Measurements from ENCODE around the gene DCLRE1C.
A peak's percentile ranks its signal among the peaks of the same experiment; 100 is the strongest.

DCLRE1C gene

DNA sequence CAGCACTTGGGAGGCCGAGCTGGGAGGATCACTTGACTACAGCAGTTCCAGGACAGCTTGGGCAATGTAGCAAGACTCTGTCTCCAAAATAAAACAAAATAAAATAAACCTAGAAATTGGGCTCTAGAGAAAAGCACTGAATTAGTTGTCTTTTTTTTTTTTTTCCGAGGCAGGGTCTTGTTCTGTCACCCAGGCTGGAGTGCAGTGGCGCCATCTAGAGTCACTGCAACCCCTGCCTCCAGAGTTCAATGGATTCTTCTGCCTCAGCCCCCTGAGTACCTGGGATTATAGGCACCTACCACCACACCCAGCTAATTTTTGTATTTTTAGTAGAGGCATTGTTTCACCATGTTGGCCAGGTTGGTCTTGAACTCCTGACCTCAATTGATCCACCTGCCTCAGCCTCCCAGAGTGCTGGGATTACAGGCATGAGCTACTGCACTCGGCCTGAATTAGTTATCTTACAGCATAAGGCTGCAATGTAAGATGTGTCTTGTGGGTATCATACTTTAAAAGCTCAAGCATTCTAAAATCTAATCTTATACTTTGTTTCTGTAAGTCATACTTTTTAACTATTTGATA is 18.1 kb upstream of the DCLRE1C start:
- Histone ChIP-seq H3K27ac (ENCODE audit: low read depth, low read length, severe bottlenecking) (no peak overlapping the region), H3K4me1 (ENCODE audit: control insufficient read depth, insufficient read depth, low read length, poor library complexity, severe bottlenecking) (no peaks in the 10 kb centered on the region), H3K4me3 (ENCODE audit: extremely low read depth, insufficient read depth, low read length, poor library complexity, severe bottlenecking) (no peak overlapping the region), H3K36me3 (ENCODE audit: control insufficient read depth, insufficient read depth, low read length) (no peaks in the 10 kb centered on the region), H3K9me3 (ENCODE audit: control insufficient read depth, low read length) (no peaks in the 10 kb centered on the region)
- WGBS, 2 experiments (ENCODE audit: insufficient coverage in 2 of 2) = 20 to 100% methylated on average over 1 of the region's 4 CpGs

DNA sequence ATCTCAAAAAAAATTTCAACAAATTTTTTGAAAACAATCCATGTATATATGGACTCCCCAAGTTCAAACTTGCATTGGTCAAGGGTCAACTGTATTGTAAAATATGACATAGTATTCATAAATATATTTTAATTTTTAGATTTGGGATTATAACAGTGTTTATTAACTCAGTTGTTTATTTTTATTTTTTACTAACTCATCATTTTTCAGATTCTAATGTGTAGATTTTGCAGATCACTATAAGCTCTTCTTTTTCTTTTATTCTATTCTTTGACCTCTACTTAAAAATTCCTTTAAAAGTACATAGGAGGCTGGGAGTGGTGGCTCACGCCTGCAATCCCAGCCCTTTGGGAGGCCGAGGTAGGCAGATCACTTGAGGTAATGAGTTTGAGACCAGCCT is 14.0 kb upstream of the DCLRE1C start:
- no peaks in the 10 kb centered on the region for H3K36me3 ChIP-seq (ENCODE audit: control insufficient read depth, insufficient read depth, low read length)
- 100% methylated on average over 1 of the region's 2 CpGs for WGBS, 2 experiments (ENCODE audit: insufficient coverage in 2 of 2)
- no peaks in the 10 kb centered on the region for H3K4me1 ChIP-seq (ENCODE audit: control insufficient read depth, insufficient read depth, low read length, poor library complexity, severe bottlenecking)
- no peak overlapping the region for H3K27ac ChIP-seq (ENCODE audit: low read depth, low read length, severe bottlenecking)
- no peak overlapping the region for H3K4me3 ChIP-seq (ENCODE audit: extremely low read depth, insufficient read depth, low read length, poor library complexity, severe bottlenecking)
- no peaks in the 10 kb centered on the region for H3K9me3 ChIP-seq (ENCODE audit: control insufficient read depth, low read length)

DNA sequence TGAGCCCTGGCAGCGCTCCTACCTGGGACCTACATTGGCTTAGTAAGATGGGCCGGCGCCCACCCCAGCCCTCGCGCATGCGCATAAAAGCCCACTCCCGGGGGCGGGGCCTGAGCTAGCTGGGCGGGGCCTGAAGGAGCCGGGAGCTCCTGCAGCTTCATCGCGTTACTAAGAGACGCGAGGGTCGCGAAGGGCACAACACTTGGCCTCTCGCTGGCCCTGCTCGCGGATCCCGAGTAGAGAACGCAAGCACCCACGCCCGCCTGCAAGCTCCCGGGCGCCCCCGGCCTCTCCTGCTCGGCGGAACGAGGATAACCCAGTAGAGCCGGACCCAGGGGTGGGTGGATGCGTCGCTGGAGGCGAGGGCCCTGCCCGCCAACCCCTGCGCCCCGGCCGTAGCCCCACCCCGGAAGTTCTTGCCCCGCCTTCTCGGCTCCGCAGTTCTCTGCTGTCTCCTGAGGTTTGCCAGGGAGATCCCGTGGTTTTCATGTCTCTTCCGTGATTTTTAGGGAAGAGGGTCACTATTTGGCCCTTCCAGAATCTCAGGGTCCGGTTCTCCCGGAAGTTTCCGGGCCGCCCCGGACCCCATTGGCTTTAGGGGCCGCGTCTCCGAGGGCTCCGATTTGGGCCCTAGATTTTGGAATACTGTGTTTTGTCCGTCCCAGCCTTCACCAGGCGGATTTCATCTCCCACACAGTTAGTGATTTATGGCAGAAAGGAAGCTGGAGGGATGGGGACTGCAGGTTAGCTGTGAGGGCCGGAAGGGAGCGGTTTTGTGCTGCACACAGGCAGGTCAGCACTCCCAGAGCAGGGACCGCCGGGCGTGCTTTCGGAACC is 5.5 kb upstream of the DCLRE1C start, which contains the start of gene MEIG1:
Gene MEIG1 (plus strand): TSS at position 168 of the 837 bp plus-strand sequence. CDS start 7,081 bp downstream, outside the sequence.
- Histone ChIP-seq H3K9me3 (ENCODE audit: control insufficient read depth, low read length) (no peaks in the 10 kb centered on the region), H3K27ac (ENCODE audit: low read depth, low read length, severe bottlenecking) (peak within 1 kb of the TSS; percentile 98), H3K36me3 (ENCODE audit: control insufficient read depth, insufficient read depth, low read length) (no peaks in the 10 kb centered on the region), H3K4me1 (ENCODE audit: control insufficient read depth, insufficient read depth, low read length, poor library complexity, severe bottlenecking) (no peaks in the 10 kb centered on the region), H3K4me3 (ENCODE audit: extremely low read depth, insufficient read depth, low read length, poor library complexity, severe bottlenecking) (peak within 1 kb of the TSS; percentile 66)
- WGBS, 2 experiments (ENCODE audit: insufficient coverage in 2 of 2) = 0 to 1% methylated on average over 53 to 58 of the region's 60 CpGs

DNA sequence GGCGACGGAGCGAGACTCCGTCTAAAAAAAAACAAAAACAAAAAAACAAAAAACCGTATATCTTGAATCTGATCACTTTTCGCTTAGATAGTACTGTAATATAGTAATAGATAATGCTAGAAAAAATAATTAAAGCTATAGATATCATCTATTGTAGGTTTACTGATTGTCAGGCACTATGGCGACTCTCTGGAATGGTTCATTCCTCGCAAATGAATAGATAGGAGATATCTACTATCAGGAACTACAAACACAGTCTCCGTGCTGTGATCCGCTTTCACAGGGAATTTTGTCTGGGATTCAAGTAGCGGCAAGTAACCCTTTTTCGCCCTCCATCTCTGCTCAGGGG is 5.0 kb upstream of the DCLRE1C start:
- Histone ChIP-seq H3K27ac (ENCODE audit: low read depth, low read length, severe bottlenecking) (peak overlapping the region; percentile 98), H3K9me3 (ENCODE audit: control insufficient read depth, low read length) (no peaks in the 10 kb centered on the region), H3K4me1 (ENCODE audit: control insufficient read depth, insufficient read depth, low read length, poor library complexity, severe bottlenecking) (no peaks in the 10 kb centered on the region), H3K4me3 (ENCODE audit: extremely low read depth, insufficient read depth, low read length, poor library complexity, severe bottlenecking) (peak overlapping the region; percentile 66), H3K36me3 (ENCODE audit: control insufficient read depth, insufficient read depth, low read length) (no peaks in the 10 kb centered on the region)
- WGBS, 2 experiments (ENCODE audit: insufficient coverage in 2 of 2) = 22 to 36% methylated on average over 5 to 6 of the region's 12 CpGs

DNA sequence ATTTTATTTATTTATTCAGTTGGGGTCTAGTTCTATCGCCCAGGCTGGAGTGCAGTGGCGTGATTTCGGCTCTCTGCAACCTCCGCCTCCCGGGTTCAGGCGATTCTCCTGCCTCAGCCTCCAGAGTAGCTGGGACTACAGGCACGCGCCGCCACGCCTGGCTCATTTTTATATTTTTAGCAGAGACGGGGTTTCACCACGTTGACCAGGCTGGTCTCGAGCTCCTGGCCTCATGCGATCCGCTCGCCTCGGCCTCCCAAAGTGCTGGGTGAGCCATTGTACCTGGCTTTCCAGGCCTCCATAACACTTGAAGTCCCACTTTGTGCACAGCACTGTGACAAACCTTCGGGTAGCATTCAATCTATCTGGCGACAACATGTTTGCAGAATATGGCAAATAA is 1.0 kb upstream of the DCLRE1C start:
- Histone ChIP-seq H3K27ac (ENCODE audit: low read depth, low read length, severe bottlenecking) (no peak overlapping the region), H3K4me3 (ENCODE audit: extremely low read depth, insufficient read depth, low read length, poor library complexity, severe bottlenecking) (no peak overlapping the region), H3K9me3 (ENCODE audit: control insufficient read depth, low read length) (no peaks in the 10 kb centered on the region), H3K36me3 (ENCODE audit: control insufficient read depth, insufficient read depth, low read length) (peaks cover 4% of the 10 kb centered on the region), H3K4me1 (ENCODE audit: control insufficient read depth, insufficient read depth, low read length, poor library complexity, severe bottlenecking) (peaks cover 5% of the 10 kb centered on the region)
- WGBS, 2 experiments (ENCODE audit: insufficient coverage in 2 of 2) = 91 to 97% methylated on average over 19 of the region's 19 CpGs

DNA sequence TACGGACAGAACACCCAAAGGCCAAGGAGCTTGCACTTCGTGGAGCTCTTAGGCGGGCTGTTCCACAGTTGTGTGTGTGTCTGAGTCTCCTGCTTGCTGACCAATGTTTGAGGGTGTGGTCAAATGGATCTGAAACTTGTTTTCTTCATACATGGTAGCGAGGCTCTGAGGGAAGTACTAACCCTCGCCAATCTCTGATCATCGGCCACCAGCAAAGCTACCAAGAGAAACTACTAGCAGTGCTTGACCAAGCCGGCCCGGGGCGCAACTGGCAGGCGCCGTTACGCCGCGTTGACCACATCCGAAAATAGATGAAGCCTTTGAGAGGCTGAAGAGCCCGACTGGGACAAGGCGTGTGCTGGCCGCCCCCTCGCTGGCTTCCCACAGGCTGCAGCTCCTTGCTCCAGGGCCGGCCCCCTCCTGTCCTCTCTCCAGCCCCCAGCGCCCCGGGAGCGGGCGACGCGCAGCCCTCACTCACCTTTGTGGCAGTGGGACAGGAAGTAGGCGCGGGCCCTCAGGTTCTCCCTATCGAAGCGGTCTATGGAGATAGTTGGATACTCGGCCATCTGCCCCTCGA is 384 bp downstream of the DCLRE1C start:
- WGBS, 2 experiments (ENCODE audit: insufficient coverage in 2 of 2) = 0 to 2% methylated on average over 22 to 30 of the region's 32 CpGs
- Histone ChIP-seq H3K4me3 (ENCODE audit: extremely low read depth, insufficient read depth, low read length, poor library complexity, severe bottlenecking) (peak overlapping the region; percentile 72), H3K9me3 (ENCODE audit: control insufficient read depth, low read length) (no peaks in the 10 kb centered on the region), H3K27ac (ENCODE audit: low read depth, low read length, severe bottlenecking) (peak overlapping the region; percentile 63), H3K4me1 (ENCODE audit: control insufficient read depth, insufficient read depth, low read length, poor library complexity, severe bottlenecking) (peaks cover 5% of the 10 kb centered on the region), H3K36me3 (ENCODE audit: control insufficient read depth, insufficient read depth, low read length) (peaks cover 18% of the 10 kb centered on the region)

DNA sequence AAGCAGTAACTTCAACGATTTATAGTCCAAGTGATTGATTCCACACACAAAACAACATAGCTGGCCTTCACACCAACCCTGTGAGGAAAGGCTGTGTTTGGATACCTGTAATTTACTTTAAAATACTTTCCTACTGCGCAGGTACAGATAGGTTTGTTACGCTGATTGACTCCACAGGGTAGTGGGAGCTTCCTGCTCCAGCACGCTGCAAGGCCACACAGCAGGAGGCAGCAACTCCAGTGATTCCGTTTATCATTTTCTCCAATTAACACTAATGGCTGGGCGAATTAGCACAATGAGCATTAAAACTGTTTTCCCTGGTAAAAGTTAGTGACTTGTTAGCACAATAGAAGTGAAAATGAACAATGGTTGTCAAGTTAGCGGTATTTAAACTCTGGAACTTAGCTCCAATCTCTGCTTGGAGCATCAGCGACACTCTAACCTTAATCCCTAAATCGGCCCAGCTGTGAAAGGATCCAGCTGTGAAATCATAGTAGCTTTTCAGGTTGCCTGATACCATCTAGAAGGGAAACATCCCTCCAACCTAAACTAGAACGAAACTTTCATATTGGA is 959 bp downstream of the DCLRE1C start:
- Histone ChIP-seq H3K27ac (ENCODE audit: low read depth, low read length, severe bottlenecking) (no peak overlapping the region), H3K36me3 (ENCODE audit: control insufficient read depth, insufficient read depth, low read length) (peaks cover 24% of the 10 kb centered on the region), H3K4me3 (ENCODE audit: extremely low read depth, insufficient read depth, low read length, poor library complexity, severe bottlenecking) (peak overlapping the region; percentile 72), H3K9me3 (ENCODE audit: control insufficient read depth, low read length) (no peaks in the 10 kb centered on the region), H3K4me1 (ENCODE audit: control insufficient read depth, insufficient read depth, low read length, poor library complexity, severe bottlenecking) (peaks cover 5% of the 10 kb centered on the region)
- WGBS, 2 experiments (ENCODE audit: insufficient coverage in 2 of 2) = 0 to 9% methylated on average over 3 to 6 of the region's 10 CpGs

DNA sequence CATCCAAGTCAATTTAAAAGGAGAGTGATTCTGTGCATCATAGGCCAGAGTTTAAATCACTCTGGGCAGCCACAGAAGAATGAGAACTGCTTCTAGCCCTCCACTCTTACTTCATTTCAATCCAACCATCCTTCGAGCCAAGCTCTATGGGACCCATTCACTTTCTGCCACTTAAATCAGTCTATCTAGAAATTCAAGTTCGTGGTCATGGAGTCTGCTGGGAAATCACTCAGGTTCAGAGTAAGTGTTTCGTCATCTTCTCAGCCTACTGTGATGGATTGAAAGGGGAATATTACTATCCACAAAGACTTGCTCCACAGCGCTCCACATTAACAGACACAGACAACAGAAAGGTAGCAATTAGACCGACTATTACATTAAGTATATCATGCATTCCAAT is 4.6 kb downstream of the DCLRE1C start:
- Histone ChIP-seq H3K36me3 (ENCODE audit: control insufficient read depth, insufficient read depth, low read length) (peaks cover 58% of the 10 kb centered on the region), H3K4me3 (ENCODE audit: extremely low read depth, insufficient read depth, low read length, poor library complexity, severe bottlenecking) (no peak overlapping the region)
- WGBS, 2 experiments (ENCODE audit: insufficient coverage in 2 of 2) = 88% methylated on average over 3 of the region's 5 CpGs; no CpG with 5 or more reads in 1 of the 2 experiments

DNA sequence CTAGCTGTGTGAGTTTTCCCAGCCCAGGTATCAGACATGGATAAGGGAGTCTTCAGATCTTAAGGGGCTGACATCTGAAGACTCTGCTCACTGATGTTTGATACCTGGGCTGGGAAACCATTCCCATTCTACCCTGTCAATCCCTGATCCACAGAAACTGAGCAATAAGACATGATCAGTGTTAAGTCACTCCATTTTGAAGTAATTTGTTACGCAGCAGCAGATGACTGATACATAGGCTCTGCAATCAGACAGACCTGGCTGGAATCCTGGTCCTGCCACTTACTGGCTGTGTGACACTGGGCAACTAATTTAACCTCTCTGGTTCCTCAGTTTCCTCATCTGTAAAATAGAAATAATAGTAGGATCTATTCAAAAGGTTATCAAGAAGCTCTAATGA is 6.6 kb downstream of the DCLRE1C start:
- peaks cover 72% of the 10 kb centered on the region for H3K36me3 ChIP-seq (ENCODE audit: control insufficient read depth, insufficient read depth, low read length)
- WGBS, 2 experiments (ENCODE audit: insufficient coverage in 2 of 2) = 94 to 100% methylated on average over 1 of the region's 1 CpG
- H3K4me1 ChIP-seq (ENCODE audit: control insufficient read depth, insufficient read depth, low read length, poor library complexity, severe bottlenecking) = no peaks in the 10 kb centered on the region
- no peak overlapping the region for H3K4me3 ChIP-seq (ENCODE audit: extremely low read depth, insufficient read depth, low read length, poor library complexity, severe bottlenecking)
- H3K9me3 ChIP-seq (ENCODE audit: control insufficient read depth, low read length) = no peaks in the 10 kb centered on the region
- no peak overlapping the region for H3K27ac ChIP-seq (ENCODE audit: low read depth, low read length, severe bottlenecking)

More for the DNA sequence above, 4.6 kb downstream of the DCLRE1C start:
- Histone ChIP-seq H3K9me3 (ENCODE audit: control insufficient read depth, low read length) (no peaks in the 10 kb centered on the region), H3K4me1 (ENCODE audit: control insufficient read depth, insufficient read depth, low read length, poor library complexity, severe bottlenecking) (peaks cover 5% of the 10 kb centered on the region), H3K27ac (ENCODE audit: low read depth, low read length, severe bottlenecking) (no peak overlapping the region)

DNA sequence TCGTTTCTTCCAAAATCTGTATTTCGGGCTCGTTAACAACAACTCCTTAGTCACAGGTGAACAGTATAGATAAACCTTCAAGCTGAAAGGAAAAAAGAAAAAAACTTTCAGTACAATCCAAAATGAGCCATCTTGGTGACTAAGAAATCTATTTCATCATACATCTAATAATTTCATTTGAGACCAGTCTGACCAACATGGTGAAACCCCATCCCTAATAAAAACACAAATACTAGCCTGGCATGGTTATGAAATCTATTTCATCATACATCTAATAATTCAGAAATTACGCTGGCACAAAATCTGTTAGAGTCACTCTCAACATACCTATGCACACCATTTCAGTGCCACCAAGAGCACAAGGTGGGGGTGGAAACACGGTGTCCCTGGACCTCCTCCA is 8.8 kb downstream of the DCLRE1C start:
- Histone ChIP-seq H3K27ac (ENCODE audit: low read depth, low read length, severe bottlenecking) (no peak overlapping the region), H3K4me3 (ENCODE audit: extremely low read depth, insufficient read depth, low read length, poor library complexity, severe bottlenecking) (no peak overlapping the region), H3K4me1 (ENCODE audit: control insufficient read depth, insufficient read depth, low read length, poor library complexity, severe bottlenecking) (no peaks in the 10 kb centered on the region), H3K9me3 (ENCODE audit: control insufficient read depth, low read length) (no peaks in the 10 kb centered on the region), H3K36me3 (ENCODE audit: control insufficient read depth, insufficient read depth, low read length) (peaks cover 78% of the 10 kb centered on the region)
- 84 to 100% methylated on average over 2 of the region's 5 CpGs for WGBS, 2 experiments (ENCODE audit: insufficient coverage in 2 of 2)

Measured in mesodermal cell (in vitro differentiated cells).